ENCODE data around the gene STIL.

STIL gene

GRCh38 chr1:47222476-47222875 lies 91.5 kb downstream of the STIL start:
- no peak for TF ChIP-seq CTCF (IDR thresholded peaks at IDR 0.05; ENCODE audit: extremely low read depth, insufficient read depth, missing control alignments)
- DNase-seq (ENCODE audit: low spot score) = no peak
- in situ Hi-C loops (cut with MboI; ENCODE audit: low pct_unique_long_range_greater_than_20kb, low sequenced_read_pairs, unreplicated experiment) = no loop called here

- in situ Hi-C loops (cut with MboI; ENCODE audit: low pct_unique_long_range_greater_than_20kb, low sequenced_read_pairs, unreplicated experiment) = no loop called here
- no peak for TF ChIP-seq CTCF (IDR thresholded peaks at IDR 0.05; ENCODE audit: extremely low read depth, insufficient read depth, missing control alignments)
- no peak for DNase-seq (ENCODE audit: low spot score)
Observed at GRCh38 chr1:47219590-47220220, 94.2 kb downstream of the STIL start.

- DNase-seq (ENCODE audit: low spot score) = no peak
- in situ Hi-C loops (cut with MboI; ENCODE audit: low pct_unique_long_range_greater_than_20kb, low sequenced_read_pairs, unreplicated experiment) = no loop called here
- TF ChIP-seq CTCF (IDR thresholded peaks at IDR 0.05; ENCODE audit: extremely low read depth, insufficient read depth, missing control alignments) = no peak
Observed at GRCh38 chr1:47219001-47219400, 94.9 kb downstream of the STIL start.

- in situ Hi-C loops (cut with MboI; ENCODE audit: low pct_unique_long_range_greater_than_20kb, low sequenced_read_pairs, unreplicated experiment) = no loop called here
- no peak for DNase-seq (ENCODE audit: low spot score)
- TF ChIP-seq CTCF (IDR thresholded peaks at IDR 0.05; ENCODE audit: extremely low read depth, insufficient read depth, missing control alignments) = no peak
Observed at GRCh38 chr1:47216278-47217059, 97.5 kb downstream of the STIL start.

- no peak for TF ChIP-seq CTCF (IDR thresholded peaks at IDR 0.05; ENCODE audit: extremely low read depth, insufficient read depth, missing control alignments)
- no peak for DNase-seq (ENCODE audit: low spot score)
- in situ Hi-C loops (cut with MboI; ENCODE audit: low pct_unique_long_range_greater_than_20kb, low sequenced_read_pairs, unreplicated experiment) = no loop called here
Observed at GRCh38 chr1:47215713-47216112, 98.2 kb downstream of the STIL start.

- no peak for DNase-seq (ENCODE audit: low spot score)
- in situ Hi-C loops (cut with MboI; ENCODE audit: low pct_unique_long_range_greater_than_20kb, low sequenced_read_pairs, unreplicated experiment) = no loop called here
Observed at GRCh38 chr1:47214549-47214948, 99.4 kb downstream of the STIL start.

More at GRCh38 chr1:47214549-47214948, 99.4 kb downstream of the STIL start:
- no peak for TF ChIP-seq CTCF (IDR thresholded peaks at IDR 0.05; ENCODE audit: extremely low read depth, insufficient read depth, missing control alignments)
